Measurements from ENCODE around the gene FAM216B. TPM values are rescaled to one million over a fixed set of nuclear protein-coding genes. Genes with fewer than 3 reads are reported as not detected.

The FAM216B gene
- total and polyA plus RNA-seq, 2 of the 8 experiments (the other 6 are each of a cell fraction or from before 2014, with no cell fraction given), result not detected

DNA sequence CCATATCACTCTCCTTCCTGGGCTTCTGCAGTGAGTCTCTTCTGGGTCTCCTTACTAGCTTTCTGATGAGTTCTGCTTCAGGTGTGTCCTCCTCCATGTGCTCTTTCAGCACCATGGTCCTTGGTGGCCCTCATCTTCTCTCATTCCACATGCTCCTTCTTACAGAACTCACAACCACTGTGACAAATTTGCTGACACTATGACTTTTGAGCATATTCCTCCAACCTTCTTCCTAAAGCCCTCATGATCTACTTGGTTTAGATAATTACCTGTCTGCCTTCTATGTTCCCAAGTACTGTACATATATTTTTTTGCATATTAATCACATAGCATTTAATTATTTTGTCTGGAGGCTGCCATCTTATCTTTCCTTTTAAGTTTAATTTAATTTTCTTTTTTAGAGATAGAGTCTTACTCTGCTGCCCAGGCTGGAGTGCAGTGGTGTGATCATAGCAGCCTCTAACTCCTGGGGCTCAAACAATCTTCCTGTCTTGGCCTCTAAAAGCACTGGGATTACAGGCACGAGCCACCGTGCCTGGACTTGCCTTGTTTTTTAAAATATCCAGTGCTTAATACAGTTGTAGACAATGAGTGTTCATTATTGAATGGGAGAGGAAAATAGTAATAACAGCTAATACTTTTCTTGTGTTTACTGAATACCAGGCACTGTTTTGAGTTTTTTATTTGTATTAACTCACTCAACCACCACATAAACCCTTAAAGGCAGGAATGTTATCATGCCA lies 23.5 kb upstream of the FAM216B start:
- Histone ChIP-seq H2BK120ac (replicated peaks; ENCODE audit: low read depth, low read length) (no peak overlapping the region), H2AK5ac (ENCODE audit: low read depth, low read length) (no peak overlapping the region), H3K79me1 (ENCODE audit: low read depth, low read length) (no peaks in the 10 kb centered on the region), H2BK5ac (ENCODE audit: low read depth, low read length) (no peak overlapping the region), H2BK12ac (ENCODE audit: low read depth, low read length) (no peak overlapping the region), H4K91ac (replicated peaks; ENCODE audit: insufficient read length, low read length) (no peak overlapping the region), H3K9me3 (ENCODE audit: insufficient read depth in 2 of 2, low read depth in 1 of 2, low read length in 1 of 2) (no peaks in the 10 kb centered on the region), H4K5ac (ENCODE audit: insufficient read length, low read depth, low read length) (no peak overlapping the region), H2AFZ (ENCODE audit: low read length) (no peak overlapping the region), H3K4ac (replicated peaks; ENCODE audit: insufficient read length, low read depth, low read length) (no peak overlapping the region), H3K14ac (ENCODE audit: insufficient read length) (no peak overlapping the region), H3K4me2 (ENCODE audit: insufficient read depth in 1 of 2, low read depth in 2 of 2, low read length in 2 of 2) (no peak overlapping the region), H3K27ac (ENCODE audit: low read depth, low read length) (no peak overlapping the region), H2BK15ac (ENCODE audit: low read length) (no peak overlapping the region), H3K23ac (ENCODE audit: insufficient read length) (no peak overlapping the region), H3K36me3 (ENCODE audit: control insufficient read depth in 2 of 4, insufficient read depth in 4 of 4, low read length in 3 of 4) (no peaks in the 10 kb centered on the region), H3K4me3 (ENCODE audit: extremely low read depth in 1 of 4, insufficient read depth in 2 of 4, low read depth in 3 of 4, low read length in 4 of 4) (no peak overlapping the region), H4K8ac (ENCODE audit: extremely low read depth, insufficient read depth, low read length) (no peak overlapping the region), H3K79me2 (ENCODE audit: control insufficient read depth in 1 of 2, insufficient read depth in 2 of 2, low read length in 2 of 2) (no peaks in the 10 kb centered on the region), H3K23me2 (ENCODE audit: low read depth, low read length) (no peaks in the 10 kb centered on the region), H2BK20ac (ENCODE audit: low read length) (no peak overlapping the region), H4K20me1 (replicated peaks in 1 of 2; ENCODE audit: control insufficient read depth in 1 of 2, insufficient read depth in 2 of 2, low read length in 2 of 2) (no peaks in the 10 kb centered on the region), H3K56ac (replicated peaks; ENCODE audit: insufficient read length, low read depth, low read length) (no peak overlapping the region), H3K4me1 (replicated peaks in 1 of 4; ENCODE audit: control insufficient read depth in 3 of 4, insufficient read depth in 4 of 4, low read length in 3 of 4) (no peaks in the 10 kb centered on the region), H3K18ac (ENCODE audit: extremely low read depth, low read length) (no peak overlapping the region), H3K27me3 (replicated peaks in 1 of 4; ENCODE audit: control insufficient read depth in 3 of 4, extremely low read depth in 1 of 4, insufficient read depth in 3 of 4, low read length in 3 of 4) (no peaks in the 10 kb centered on the region), H3K9ac (replicated peaks in 1 of 4; ENCODE audit: extremely low read depth in 1 of 4, low read depth in 3 of 4, low read length in 3 of 4) (no peak overlapping the region)
- ChIA-PET POLR2A (ENCODE audit: partially characterized antibody) (no interaction called here), CTCF (ENCODE audit: partially characterized antibody) (no interaction called here)
- TF ChIP-seq NRF1 (IDR thresholded peaks at IDR 0.05; ENCODE audit: low read depth, low read length) (no peak), JUND (IDR thresholded peaks at IDR 0.05; ENCODE audit: low read length) (no peak), ZNF274 (IDR thresholded peaks at IDR 0.05; ENCODE audit: borderline replicate concordance, extremely low read depth, low read length) (no peak), CTCF (IDR thresholded peaks at IDR 0.05; ENCODE audit: control extremely low read depth in 1 of 3, insufficient read depth in 1 of 3, low read depth in 1 of 3, low read length in 3 of 3) (no peak)
- TF ChIP-seq, protein P1, sequence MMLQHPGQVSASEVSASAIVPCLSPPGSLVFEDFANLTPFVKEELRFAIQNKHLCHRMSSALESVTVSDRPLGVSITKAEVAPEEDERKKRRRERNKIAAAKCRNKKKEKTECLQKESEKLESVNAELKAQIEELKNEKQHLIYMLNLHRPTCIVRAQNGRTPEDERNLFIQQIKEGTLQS (IDR thresholded peaks at IDR 0.05; ENCODE audit: insufficient read depth, low read depth, low read length), result no peak
- 94% methylated on average over 2 of the region's 2 CpGs; no CpG with 5 or more reads in 1 of the 2 experiments for WGBS, 2 experiments (ENCODE audit: extremely low coverage in 1 of 2, insufficient coverage in 1 of 2, insufficient read length in 1 of 2, insufficient replicate concordance in 2 of 2, low coverage in 1 of 2, low lambda C conversion rate in 2 of 2, missing lambda C conversion rate in 1 of 2)
- DNase-seq (ENCODE audit: low read depth in 1 of 2, low spot score in 2 of 2) (no peak), FAIRE-seq (no peak)
